ENCODE results near the gene TMEM154. TPM values are rescaled to one million over a fixed set of nuclear protein-coding genes. Genes with fewer than 3 reads are reported as not detected.

The TMEM154 gene
- total RNA-seq, 2 donors from 2014 or later: 1.3 to 1.6 TPM

GRCh38 chr4:152634110-152634760, 45.6 kb downstream of the TMEM154 start:
- H3K4me3 ChIP-seq: no peak overlapping the region
- TF ChIP-seq, protein P1, sequence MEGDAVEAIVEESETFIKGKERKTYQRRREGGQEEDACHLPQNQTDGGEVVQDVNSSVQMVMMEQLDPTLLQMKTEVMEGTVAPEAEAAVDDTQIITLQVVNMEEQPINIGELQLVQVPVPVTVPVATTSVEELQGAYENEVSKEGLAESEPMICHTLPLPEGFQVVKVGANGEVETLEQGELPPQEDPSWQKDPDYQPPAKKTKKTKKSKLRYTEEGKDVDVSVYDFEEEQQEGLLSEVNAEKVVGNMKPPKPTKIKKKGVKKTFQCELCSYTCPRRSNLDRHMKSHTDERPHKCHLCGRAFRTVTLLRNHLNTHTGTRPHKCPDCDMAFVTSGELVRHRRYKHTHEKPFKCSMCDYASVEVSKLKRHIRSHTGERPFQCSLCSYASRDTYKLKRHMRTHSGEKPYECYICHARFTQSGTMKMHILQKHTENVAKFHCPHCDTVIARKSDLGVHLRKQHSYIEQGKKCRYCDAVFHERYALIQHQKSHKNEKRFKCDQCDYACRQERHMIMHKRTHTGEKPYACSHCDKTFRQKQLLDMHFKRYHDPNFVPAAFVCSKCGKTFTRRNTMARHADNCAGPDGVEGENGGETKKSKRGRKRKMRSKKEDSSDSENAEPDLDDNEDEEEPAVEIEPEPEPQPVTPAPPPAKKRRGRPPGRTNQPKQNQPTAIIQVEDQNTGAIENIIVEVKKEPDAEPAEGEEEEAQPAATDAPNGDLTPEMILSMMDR (IDR thresholded peaks at IDR 0.05): no peak
- ATAC-seq (ENCODE audit: insufficient number of reproducible peaks, low FRiP score, low read depth): no peak

GRCh38 chr4:152633118-152633517, 46.7 kb downstream of the TMEM154 start:
- Histone ChIP-seq H3K4me3 (no peak overlapping the region), H3K9me3 (no peaks in the 10 kb centered on the region), H3K27ac (no peak overlapping the region), H3K36me3 (no peaks in the 10 kb centered on the region), H3K4me1 (ENCODE audit: control insufficient read depth in 1 of 2, low read depth in 2 of 2) (no peaks in the 10 kb centered on the region), H3K27me3 (replicated peaks; ENCODE audit: insufficient read depth) (no peaks in the 10 kb centered on the region)
- no peak for DNase-seq (ENCODE audit: low spot score)
- TF ChIP-seq, protein P1 (IDR thresholded peaks at IDR 0.05): no peak
- no peak for ATAC-seq (ENCODE audit: insufficient number of reproducible peaks, low FRiP score, low read depth)

More at GRCh38 chr4:152634110-152634760, 45.6 kb downstream of the TMEM154 start:
- Histone ChIP-seq H3K27me3 (replicated peaks; ENCODE audit: insufficient read depth) (no peaks in the 10 kb centered on the region), H3K4me1 (ENCODE audit: control insufficient read depth in 1 of 2, low read depth in 2 of 2) (no peaks in the 10 kb centered on the region), H3K9me3 (no peaks in the 10 kb centered on the region), H3K27ac (no peak overlapping the region), H3K36me3 (no peaks in the 10 kb centered on the region)
- no peak for DNase-seq (ENCODE audit: low spot score)

DNA sequence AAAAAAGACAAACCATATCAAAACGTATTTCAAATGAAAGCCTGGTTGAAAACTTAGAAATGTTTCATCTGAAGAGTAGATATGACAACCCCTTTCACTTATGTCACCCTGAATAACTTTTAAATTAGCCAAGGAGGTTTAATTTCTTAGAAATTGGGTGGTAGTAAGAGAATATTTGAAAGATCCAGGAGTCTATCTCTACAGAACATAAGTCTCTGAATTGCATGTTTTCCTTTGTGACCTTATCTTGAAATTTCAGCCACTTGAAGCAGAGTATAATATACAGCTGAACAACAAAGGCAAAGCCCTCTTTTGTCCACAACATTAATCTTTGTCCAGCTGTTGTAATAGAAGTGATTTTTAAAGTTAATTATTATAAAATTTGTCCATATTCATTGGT, 49.5 kb downstream of the TMEM154 start:
- Histone ChIP-seq H3K27ac (no peak overlapping the region), H3K4me1 (ENCODE audit: control insufficient read depth in 1 of 2, low read depth in 2 of 2) (no peaks in the 10 kb centered on the region), H3K36me3 (no peaks in the 10 kb centered on the region), H3K27me3 (replicated peaks; ENCODE audit: insufficient read depth) (no peaks in the 10 kb centered on the region), H3K9me3 (no peaks in the 10 kb centered on the region), H3K4me3 (no peak overlapping the region)
- TF ChIP-seq, protein P1 (IDR thresholded peaks at IDR 0.05): no peak
- DNase-seq (ENCODE audit: low spot score) (no peak), ATAC-seq (ENCODE audit: insufficient number of reproducible peaks, low FRiP score, low read depth) (no peak)

DNA sequence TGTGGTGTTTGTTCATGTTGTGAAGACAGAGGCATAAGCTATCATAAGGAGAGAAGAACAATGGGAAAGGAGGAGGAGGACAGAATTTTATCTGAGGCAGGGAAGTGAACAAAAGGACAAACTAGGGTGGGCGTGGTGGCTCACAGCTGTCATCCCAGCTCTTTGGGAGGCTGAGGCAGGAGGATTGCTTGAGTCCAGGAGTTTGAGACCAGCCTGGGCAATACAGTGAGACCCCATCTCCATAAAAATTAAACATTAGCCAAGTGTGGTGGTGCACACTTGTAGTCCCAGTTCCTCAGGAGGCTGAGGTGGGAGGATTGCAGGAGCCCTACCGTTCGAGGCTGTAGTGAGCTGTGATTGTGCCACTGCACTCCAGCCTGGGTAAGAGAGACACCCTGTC, 49.9 kb downstream of the TMEM154 start:
- H3K27me3 ChIP-seq (replicated peaks; ENCODE audit: insufficient read depth): no peaks in the 10 kb centered on the region
- TF ChIP-seq, protein P1 (IDR thresholded peaks at IDR 0.05): no peak
- ATAC-seq (ENCODE audit: insufficient number of reproducible peaks, low FRiP score, low read depth) (no peak), DNase-seq (ENCODE audit: low spot score) (no peak)
- H3K4me1 ChIP-seq (ENCODE audit: control insufficient read depth in 1 of 2, low read depth in 2 of 2): no peaks in the 10 kb centered on the region
- H3K36me3 ChIP-seq: no peaks in the 10 kb centered on the region
- no peaks in the 10 kb centered on the region for H3K9me3 ChIP-seq
- H3K27ac ChIP-seq: no peak overlapping the region
- no peak overlapping the region for H3K4me3 ChIP-seq

- TF ChIP-seq, protein P1 (IDR thresholded peaks at IDR 0.05): no peak
- no peaks in the 10 kb centered on the region for H3K36me3 ChIP-seq
- ATAC-seq (ENCODE audit: insufficient number of reproducible peaks, low FRiP score, low read depth) (no peak), DNase-seq (ENCODE audit: low spot score) (no peak)
- H3K4me3 ChIP-seq: no peak overlapping the region
- no peaks in the 10 kb centered on the region for H3K4me1 ChIP-seq (ENCODE audit: control insufficient read depth in 1 of 2, low read depth in 2 of 2)
- no peak overlapping the region for H3K27ac ChIP-seq
- H3K27me3 ChIP-seq (replicated peaks; ENCODE audit: insufficient read depth): no peaks in the 10 kb centered on the region
- H3K9me3 ChIP-seq: no peaks in the 10 kb centered on the region
These were observed 51.7 kb downstream of the TMEM154 start for GRCh38 chr4:152628128-152628527.

All from thoracic aorta (tissue), 2 donors.